A549 (cell line): Measurements from ENCODE around the gene ABCC4.

ENCODE experiments used
- CBX8 ChIP-seq: fragments of 200-600 bp; sonication (generic); IDR thresholded peaks from 2 replicates; pipeline ENCODE4 v1.6.1; 2016
- CHD2 ChIP-seq: fragments of 150-350 bp; IDR thresholded peaks from 2 replicates; pipeline ENCODE4 v1.6.1; 2014; ENCODE audit warnings: low read length; ENCODE audit not compliant: partially characterized antibody
- CHD4 ChIP-seq: fragments of 200-600 bp; sonication (generic); IDR thresholded peaks from 2 replicates; pipeline ENCODE4 v1.6.1; 2016; ENCODE audit warnings: antibody characterized with exemption, mild to moderate bottlenecking, borderline replicate concordance
- EP300 ChIP-seq, 2 experiments: fragments of >200 bp; sonication (Bioruptor Twin); formaldehyde crosslinking; IDR thresholded peaks; 2 replicates in 1 of 2; 3 replicates in 1 of 2; pipeline ENCODE4 v1.6.1; 2016 to 2017
- JUNB ChIP-seq: fragments of >200 bp; sonication (Bioruptor Twin); formaldehyde crosslinking; IDR thresholded peaks from 2 replicates; pipeline ENCODE4 v1.6.1; 2016
- KDM1A ChIP-seq: fragments of 200-600 bp; sonication (generic); IDR thresholded peaks from 2 replicates; pipeline ENCODE4 v1.6.1; 2016; ENCODE audit warnings: low read depth, mild to moderate bottlenecking
- MAFK ChIP-seq: fragments of 450-650 bp; IDR thresholded peaks from 2 replicates; pipeline ENCODE4 v1.6.1; 2014; ENCODE audit not compliant: partially characterized antibody
- NR3C1 ChIP-seq: fragments of >200 bp; sonication (Bioruptor Twin); formaldehyde crosslinking; IDR thresholded peaks from 3 replicates; pipeline ENCODE4 v1.6.1; 2017
- POLR2A ChIP-seq: IDR thresholded peaks from 2 replicates; pipeline ENCODE4 v1.6.1; 2012; ENCODE audit warnings: mild to moderate bottlenecking, low read length
- RFX5 ChIP-seq: fragments of 450-650 bp; IDR thresholded peaks from 2 replicates; pipeline ENCODE4 v1.7.1; 2014; ENCODE audit warnings: antibody characterized with exemption, mild to moderate bottlenecking, moderate library complexity
- TF ChIP-seq, protein P1 (sequence below): fragments of >200 bp; sonication (Bioruptor Twin); formaldehyde crosslinking; IDR thresholded peaks from 3 replicates; pipeline ENCODE4 v1.5.1; 2016

- TF ChIP-seq, protein P1, sequence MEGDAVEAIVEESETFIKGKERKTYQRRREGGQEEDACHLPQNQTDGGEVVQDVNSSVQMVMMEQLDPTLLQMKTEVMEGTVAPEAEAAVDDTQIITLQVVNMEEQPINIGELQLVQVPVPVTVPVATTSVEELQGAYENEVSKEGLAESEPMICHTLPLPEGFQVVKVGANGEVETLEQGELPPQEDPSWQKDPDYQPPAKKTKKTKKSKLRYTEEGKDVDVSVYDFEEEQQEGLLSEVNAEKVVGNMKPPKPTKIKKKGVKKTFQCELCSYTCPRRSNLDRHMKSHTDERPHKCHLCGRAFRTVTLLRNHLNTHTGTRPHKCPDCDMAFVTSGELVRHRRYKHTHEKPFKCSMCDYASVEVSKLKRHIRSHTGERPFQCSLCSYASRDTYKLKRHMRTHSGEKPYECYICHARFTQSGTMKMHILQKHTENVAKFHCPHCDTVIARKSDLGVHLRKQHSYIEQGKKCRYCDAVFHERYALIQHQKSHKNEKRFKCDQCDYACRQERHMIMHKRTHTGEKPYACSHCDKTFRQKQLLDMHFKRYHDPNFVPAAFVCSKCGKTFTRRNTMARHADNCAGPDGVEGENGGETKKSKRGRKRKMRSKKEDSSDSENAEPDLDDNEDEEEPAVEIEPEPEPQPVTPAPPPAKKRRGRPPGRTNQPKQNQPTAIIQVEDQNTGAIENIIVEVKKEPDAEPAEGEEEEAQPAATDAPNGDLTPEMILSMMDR = no peak
- no peak for TF ChIP-seq RFX5
- TF ChIP-seq MAFK = no peak
- no peak for TF ChIP-seq CHD2
- no peak for TF ChIP-seq CHD4
- no peak for TF ChIP-seq CBX8
- no peak for TF ChIP-seq NR3C1
- no peak for TF ChIP-seq POLR2A
- no peak for TF ChIP-seq KDM1A
- TF ChIP-seq EP300 (IDR thresholded peaks at IDR 0.05) = no peak
- no peak for TF ChIP-seq JUNB
Measured at GRCh38 chr13:95304453-95304852, 3.2 kb upstream of the ABCC4 start.
